Dendritic cell treated with granulocyte-macrophage colony-stimulating factor and Interleukin-4, amounts not matched to agents 40 ng/mL and 50 ng/mL, for 4 days (primary cell): ENCODE measurements around the gene TMEM209.
"Not testable (repeated sequence)": the region's sequence is repeated elsewhere in the genome, so short reads cannot be mapped to it uniquely, and the experiment has no call there.

Experiments used
- H3K27ac Mint-ChIP-seq: one replicate; pipeline ENCODE4 v1.8.0; 2022; ENCODE audit warnings: mild to moderate bottlenecking, mixed read lengths
- H3K27me3 Mint-ChIP-seq: one replicate; pipeline ENCODE4 v1.8.0; 2022; ENCODE audit warnings: mild to moderate bottlenecking, mixed read lengths
- H3K36me3 Mint-ChIP-seq: one replicate; pipeline ENCODE4 v1.8.0; 2022; ENCODE audit warnings: low read depth, mixed read lengths
- H3K4me1 Mint-ChIP-seq: one replicate; pipeline ENCODE4 v1.8.0; 2022; ENCODE audit warnings: low read depth, mixed read lengths
- H3K4me3 Mint-ChIP-seq: one replicate; pipeline ENCODE4 v1.8.0; 2022; ENCODE audit warnings: mild to moderate bottlenecking, moderate library complexity, mixed read lengths
- H3K9me3 Mint-ChIP-seq: one replicate; pipeline ENCODE4 v1.8.0; 2022; ENCODE audit warnings: mixed read lengths
- intact Hi-C: fragments of 100-400 bp; cut with micrococcal nuclease; formaldehyde crosslinking; loops from one replicate; pipeline ENCODE4 v1.15.0; 2022

Gene TMEM209

GRCh38 chr7:130227883-130228575 is 22.8 kb upstream of the TMEM209 start:
- H3K4me3 Mint-ChIP-seq, result no peak overlapping the region
- H3K36me3 Mint-ChIP-seq, result no peaks in the 10 kb centered on the region
- H3K4me1 Mint-ChIP-seq, result no peaks in the 10 kb centered on the region
- H3K9me3 Mint-ChIP-seq, result peaks cover 7% of the 10 kb centered on the region
- intact Hi-C loops, result no loop called here
- no peaks in the 10 kb centered on the region for H3K27me3 Mint-ChIP-seq
- no peak overlapping the region for H3K27ac Mint-ChIP-seq

GRCh38 chr7:130226333-130226732 is 21.1 kb upstream of the TMEM209 start:
- H3K4me3 Mint-ChIP-seq, result no peak overlapping the region
- no peaks in the 10 kb centered on the region for H3K27me3 Mint-ChIP-seq
- peaks cover 7% of the 10 kb centered on the region for H3K9me3 Mint-ChIP-seq
- H3K4me1 Mint-ChIP-seq, result no peaks in the 10 kb centered on the region
- H3K27ac Mint-ChIP-seq, result no peak overlapping the region
- no peaks in the 10 kb centered on the region for H3K36me3 Mint-ChIP-seq
- intact Hi-C loops, result no loop called here

DNA sequence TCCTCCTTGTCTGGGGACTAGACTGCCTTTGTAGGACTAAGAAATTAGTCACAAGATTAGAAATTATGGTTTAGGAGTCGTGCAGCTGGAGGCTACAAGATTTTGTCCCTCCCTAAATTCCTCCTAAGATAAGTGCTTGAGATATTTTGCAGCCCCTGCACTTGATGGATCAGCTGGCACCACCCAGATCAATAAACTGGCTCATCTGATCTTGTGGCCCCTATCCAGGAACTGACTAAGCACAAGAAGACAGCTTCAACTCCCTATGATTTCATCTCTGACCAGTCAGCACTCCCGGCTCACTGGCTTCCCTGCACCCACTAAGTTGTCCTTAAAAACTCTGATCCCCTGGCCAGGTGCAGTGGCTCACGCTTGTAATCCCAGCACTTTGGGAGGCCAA is 19.7 kb upstream of the TMEM209 start:
- H3K4me1 Mint-ChIP-seq, H3K27me3 Mint-ChIP-seq, H3K9me3 Mint-ChIP-seq, intact Hi-C loops, H3K27ac Mint-ChIP-seq, H3K4me3 Mint-ChIP-seq, H3K36me3 Mint-ChIP-seq: not testable (repeated sequence)

DNA sequence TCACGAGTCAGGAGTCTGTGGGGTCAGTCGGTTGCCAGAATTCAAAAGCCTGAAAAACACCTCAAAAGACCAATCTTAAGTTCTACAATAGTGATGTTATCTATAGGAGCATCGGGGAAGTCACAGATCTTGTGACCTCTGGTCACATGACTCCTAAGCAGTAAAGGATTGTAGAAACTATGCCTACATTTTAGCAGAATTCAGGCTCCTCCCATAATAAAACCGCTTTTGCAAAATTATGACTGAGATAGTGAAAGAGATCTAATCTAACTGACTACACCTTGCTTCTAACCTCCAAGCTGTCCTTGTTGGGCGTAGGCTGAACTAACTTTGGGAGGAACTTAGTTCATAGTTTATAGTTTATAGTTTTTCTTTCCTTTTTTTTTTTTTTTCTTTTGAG is 19.0 kb upstream of the TMEM209 start:
- Mint-ChIP-seq H3K9me3 (no peaks in the 10 kb centered on the region), H3K4me3 (no peak overlapping the region), H3K4me1 (no peaks in the 10 kb centered on the region), H3K27me3 (peaks cover 2% of the 10 kb centered on the region), H3K36me3 (no peaks in the 10 kb centered on the region), H3K27ac (no peak overlapping the region)
- intact Hi-C loops, result no loop called here

DNA sequence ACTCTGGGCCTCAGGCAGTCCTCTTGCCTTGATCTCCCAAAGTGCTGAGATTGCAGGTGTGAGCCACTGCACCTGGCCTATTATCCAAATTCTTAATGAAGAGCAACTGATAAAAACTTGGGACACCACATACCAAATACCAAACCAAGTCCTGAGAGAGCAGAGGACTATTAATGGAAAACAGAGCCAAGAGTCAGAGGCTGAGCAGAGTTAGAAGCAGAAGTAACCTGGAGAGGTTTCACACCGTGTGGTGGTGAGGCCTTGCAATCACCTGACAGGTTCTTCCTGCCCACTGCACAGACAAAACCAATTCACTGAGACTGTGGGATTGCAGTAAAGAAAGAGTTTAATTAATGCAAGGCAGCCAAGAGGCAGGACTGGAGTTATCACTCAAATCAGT is 18.4 kb upstream of the TMEM209 start:
- Mint-ChIP-seq H3K4me1 (no peaks in the 10 kb centered on the region), H3K27ac (no peak overlapping the region), H3K36me3 (no peaks in the 10 kb centered on the region), H3K27me3 (peaks cover 2% of the 10 kb centered on the region), H3K4me3 (no peak overlapping the region), H3K9me3 (no peaks in the 10 kb centered on the region)
- intact Hi-C loops, result no loop called here

GRCh38 chr7:130221746-130222145 is 16.5 kb upstream of the TMEM209 start:
- Mint-ChIP-seq H3K9me3 (no peaks in the 10 kb centered on the region), H3K36me3 (no peaks in the 10 kb centered on the region), H3K27ac (no peak overlapping the region), H3K4me1 (no peaks in the 10 kb centered on the region), H3K4me3 (no peak overlapping the region), H3K27me3 (peaks cover 2% of the 10 kb centered on the region)
- intact Hi-C loops, result no loop called here

GRCh38 chr7:130219871-130220270 is 14.7 kb upstream of the TMEM209 start:
- H3K4me3 Mint-ChIP-seq, result no peak overlapping the region
- H3K9me3 Mint-ChIP-seq, result no peaks in the 10 kb centered on the region
- intact Hi-C loops, result no loop called here
- no peaks in the 10 kb centered on the region for H3K4me1 Mint-ChIP-seq
- H3K27ac Mint-ChIP-seq, result no peak overlapping the region
- H3K36me3 Mint-ChIP-seq, result no peaks in the 10 kb centered on the region
- H3K27me3 Mint-ChIP-seq, result peaks cover 2% of the 10 kb centered on the region

GRCh38 chr7:130218806-130219620 is 13.8 kb upstream of the TMEM209 start:
- no peak overlapping the region for H3K4me3 Mint-ChIP-seq
- H3K9me3 Mint-ChIP-seq, result no peaks in the 10 kb centered on the region
- no peaks in the 10 kb centered on the region for H3K36me3 Mint-ChIP-seq
- intact Hi-C loops, result no loop called here
- H3K4me1 Mint-ChIP-seq, result no peaks in the 10 kb centered on the region
- H3K27ac Mint-ChIP-seq, result no peak overlapping the region
- H3K27me3 Mint-ChIP-seq, result peaks cover 2% of the 10 kb centered on the region

DNA sequence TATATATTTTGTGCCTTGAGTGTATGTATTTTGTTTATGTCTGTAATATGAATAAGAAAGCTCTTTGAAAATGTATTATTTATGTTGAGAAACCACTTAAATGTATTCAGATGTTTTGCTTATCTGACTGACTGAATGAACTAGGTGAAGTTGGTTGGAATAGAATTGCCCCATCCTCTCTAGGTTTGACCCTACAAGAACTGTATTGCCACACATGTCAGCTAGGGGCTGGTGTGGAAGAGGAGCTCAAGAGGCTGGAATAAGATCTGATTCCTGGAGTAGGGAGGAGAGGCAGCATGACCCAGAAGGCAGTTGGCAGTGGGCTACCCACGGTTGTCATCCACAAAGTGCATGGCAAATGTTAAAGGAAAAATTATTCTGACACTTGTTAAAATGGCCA is 11.5 kb upstream of the TMEM209 start:
- Mint-ChIP-seq H3K4me3 (no peak overlapping the region), H3K27me3 (peaks cover 2% of the 10 kb centered on the region), H3K36me3 (no peaks in the 10 kb centered on the region), H3K4me1 (no peaks in the 10 kb centered on the region), H3K9me3 (no peaks in the 10 kb centered on the region), H3K27ac (no peak overlapping the region)
- intact Hi-C loops, result no loop called here

DNA sequence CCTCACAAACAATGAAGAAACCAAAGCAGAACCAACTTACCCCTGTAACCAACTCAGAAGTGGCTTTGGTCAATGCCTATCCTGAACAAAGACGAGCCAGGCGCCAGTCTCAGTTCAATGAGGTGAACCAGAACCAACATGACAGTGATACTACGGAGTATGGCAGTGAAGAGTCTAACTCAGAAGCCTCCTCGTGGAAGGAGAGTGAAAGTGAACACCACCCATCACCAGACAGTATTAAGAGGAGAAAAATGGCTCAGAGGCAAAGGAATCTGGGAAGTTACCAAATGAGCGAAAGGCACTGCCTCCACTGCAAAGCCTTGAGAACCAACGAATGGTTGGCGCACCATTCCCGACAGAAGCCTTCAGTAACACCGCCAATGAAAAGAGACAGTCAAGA is 10.8 kb upstream of the TMEM209 start:
- H3K27ac Mint-ChIP-seq, result no peak overlapping the region
- no peaks in the 10 kb centered on the region for H3K9me3 Mint-ChIP-seq
- H3K27me3 Mint-ChIP-seq, result peaks cover 2% of the 10 kb centered on the region
- intact Hi-C loops, result no loop called here
- H3K36me3 Mint-ChIP-seq, result no peaks in the 10 kb centered on the region
- H3K4me1 Mint-ChIP-seq, result no peaks in the 10 kb centered on the region
- H3K4me3 Mint-ChIP-seq, result no peak overlapping the region

DNA sequence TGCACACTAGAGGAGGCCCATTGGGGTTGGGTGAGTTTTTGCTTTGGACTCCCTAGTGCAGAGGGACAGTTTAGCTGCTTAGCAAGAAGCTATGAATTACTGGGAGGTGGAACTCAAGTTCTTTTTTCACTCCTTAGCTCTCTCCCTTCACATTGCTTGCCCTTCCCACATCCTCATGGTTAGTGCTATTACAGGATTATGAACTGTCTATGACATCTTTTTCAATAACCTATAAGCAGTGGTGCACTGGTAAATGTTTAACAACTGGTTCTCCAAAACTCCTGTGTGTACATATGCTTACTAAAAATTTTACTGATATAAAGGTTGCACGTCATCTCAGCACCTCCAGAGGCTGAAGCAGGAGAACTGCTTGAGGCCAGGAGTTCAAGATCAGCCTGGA is 8.6 kb upstream of the TMEM209 start:
- H3K4me3 Mint-ChIP-seq, result no peak overlapping the region
- no peaks in the 10 kb centered on the region for H3K4me1 Mint-ChIP-seq
- no peaks in the 10 kb centered on the region for H3K9me3 Mint-ChIP-seq
- intact Hi-C loops, result no loop called here
- no peak overlapping the region for H3K27ac Mint-ChIP-seq
- H3K27me3 Mint-ChIP-seq, result no peaks in the 10 kb centered on the region
- H3K36me3 Mint-ChIP-seq, result no peaks in the 10 kb centered on the region

GRCh38 chr7:130210181-130210935 is 5.2 kb upstream of the TMEM209 start:
- intact Hi-C loops, result no loop called here
- Mint-ChIP-seq H3K4me3 (no peak overlapping the region), H3K4me1 (peaks cover 5% of the 10 kb centered on the region), H3K9me3 (no peaks in the 10 kb centered on the region), H3K27me3 (no peaks in the 10 kb centered on the region), H3K27ac (no peak overlapping the region), H3K36me3 (peaks cover 1% of the 10 kb centered on the region)

GRCh38 chr7:130208516-130208915 is 3.3 kb upstream of the TMEM209 start:
- intact Hi-C loops, result no loop called here
- H3K27ac Mint-ChIP-seq, result no peak overlapping the region
- H3K4me1 Mint-ChIP-seq, result peaks cover 5% of the 10 kb centered on the region
- no peaks in the 10 kb centered on the region for H3K9me3 Mint-ChIP-seq
- no peaks in the 10 kb centered on the region for H3K27me3 Mint-ChIP-seq
- H3K4me3 Mint-ChIP-seq, result no peak overlapping the region
- peaks cover 9% of the 10 kb centered on the region for H3K36me3 Mint-ChIP-seq

DNA sequence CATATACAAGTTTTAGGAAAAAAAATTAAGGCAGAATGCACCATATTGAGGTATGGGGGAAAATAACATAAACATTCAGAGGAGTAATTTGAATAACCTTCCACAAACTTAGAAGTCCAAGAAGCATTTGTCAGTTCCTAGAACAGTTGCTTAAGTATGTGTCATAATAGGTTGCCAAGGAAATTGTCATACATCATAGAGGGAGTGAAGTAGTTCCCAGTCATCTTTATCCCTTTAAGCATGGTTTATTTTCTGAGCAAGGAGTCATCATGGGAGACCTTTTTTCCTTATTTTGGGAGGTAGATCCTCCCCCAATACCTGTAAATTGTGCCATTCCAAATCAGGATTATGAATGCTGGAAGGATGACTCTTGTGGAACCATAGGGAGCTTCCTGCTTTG is 2.4 kb upstream of the TMEM209 start, which contains the start of gene SSMEM1:
SSMEM1 (plus strand) TSS at position 219 of the 400 bp plus-strand sequence; CDS start at position 270, 51 bp downstream.
- Mint-ChIP-seq H3K9me3 (no peaks in the 10 kb centered on the region), H3K4me3 (no peak within 1 kb of the TSS), H3K27ac (no peak within 1 kb of the TSS), H3K27me3 (no peaks in the 10 kb centered on the region), H3K4me1 (peaks cover 5% of the 10 kb centered on the region), H3K36me3 (peaks cover 17% of the 10 kb centered on the region)
- intact Hi-C loops, result no loop called here
